GM18505 (cell line): Measurements from ENCODE around the gene MET.
"Not testable (repeated sequence)": the region's sequence is repeated elsewhere in the genome, so short reads cannot be mapped to it uniquely, and the experiment has no call there.

Experiments used
- ATAC-seq: cut with Tn5 transposase; IDR thresholded peaks from one replicate; pipeline ENCODE4 v1.9.1; 2021; ENCODE audit not compliant: unreplicated experiment
- POLR2A ChIP-seq: IDR thresholded peaks from 4 replicates; pipeline ENCODE4 v1.6.1; 2011; ENCODE audit warnings: borderline replicate concordance; ENCODE audit not compliant: insufficient read depth, insufficient read length; ENCODE audit errors: extremely low read depth

The MET gene

DNA sequence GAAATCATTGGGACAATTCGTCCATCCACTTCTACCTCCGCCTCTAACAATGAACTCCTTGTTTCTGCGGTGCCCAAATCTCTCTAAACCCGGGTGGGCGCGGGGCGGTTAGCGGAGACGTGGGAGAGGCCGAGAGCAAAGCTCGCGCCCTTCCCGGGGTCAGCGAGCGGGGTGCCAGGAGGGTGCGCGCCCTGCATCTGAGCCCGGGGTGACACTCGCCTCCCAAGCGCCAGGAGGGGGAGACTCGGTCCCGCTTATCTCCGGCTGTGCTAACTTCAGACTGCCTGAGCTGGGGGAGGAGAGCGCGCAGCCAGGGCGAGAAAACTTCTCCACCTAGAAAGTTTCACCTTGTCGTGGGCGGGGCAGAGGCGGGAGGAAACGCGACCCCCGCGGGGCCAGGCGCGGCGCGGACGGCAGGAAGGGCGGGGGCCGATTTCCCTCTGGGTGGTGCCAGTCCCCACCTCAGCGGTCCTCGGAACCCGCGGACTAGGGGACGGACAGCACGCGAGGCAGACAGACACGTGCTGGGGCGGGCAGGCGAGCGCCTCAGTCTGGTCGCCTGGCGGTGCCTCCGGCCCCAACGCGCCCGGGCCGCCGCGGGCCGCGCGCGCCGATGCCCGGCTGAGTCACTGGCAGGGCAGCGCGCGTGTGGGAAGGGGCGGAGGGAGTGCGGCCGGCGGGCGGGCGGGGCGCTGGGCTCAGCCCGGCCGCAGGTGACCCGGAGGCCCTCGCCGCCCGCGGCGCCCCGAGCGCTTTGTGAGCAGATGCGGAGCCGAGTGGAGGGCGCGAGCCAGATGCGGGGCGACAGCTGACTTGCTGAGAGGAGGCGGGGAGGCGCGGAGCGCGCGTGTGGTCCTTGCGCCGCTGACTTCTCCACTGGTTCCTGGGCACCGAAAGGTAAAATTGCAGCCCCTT is at the start of gene MET:
Gene MET, plus strand, starts transcription at position 516 of the 915 bp plus-strand sequence. CDS start 26,889 bp downstream, outside the sequence.
- TF ChIP-seq POLR2A = no peak
- peak; percentile 92 for ATAC-seq

- TF ChIP-seq POLR2A = no peak
- no peak for ATAC-seq
Measured at GRCh38 chr7:116626886-116627285, 45.1 kb upstream of the MET start.

DNA sequence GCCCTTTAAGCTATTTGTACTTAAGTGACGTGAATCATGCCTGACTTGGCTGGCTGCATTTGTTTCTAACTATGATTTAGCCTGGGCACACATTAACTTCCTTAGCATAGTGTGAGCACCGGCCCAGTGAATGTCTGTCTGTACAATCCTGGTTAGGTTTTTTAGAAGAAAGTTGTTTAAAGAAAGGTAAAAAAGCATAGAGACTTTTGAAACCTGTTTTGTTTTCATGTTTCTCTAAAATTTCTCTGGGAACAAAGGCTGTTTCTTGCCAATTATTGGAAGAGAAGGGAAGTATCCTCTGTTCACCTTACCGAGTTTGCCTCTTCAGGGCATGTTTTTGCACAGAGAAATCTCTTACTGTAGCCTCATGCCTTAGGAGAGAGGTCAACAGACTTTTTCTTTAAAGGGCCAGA is 42.9 kb upstream of the MET start:
- ATAC-seq = no peak
- TF ChIP-seq POLR2A = no peak

- peak; percentile 85 for ATAC-seq
Measured at GRCh38 chr7:116630357-116630756, 41.6 kb upstream of the MET start.

DNA sequence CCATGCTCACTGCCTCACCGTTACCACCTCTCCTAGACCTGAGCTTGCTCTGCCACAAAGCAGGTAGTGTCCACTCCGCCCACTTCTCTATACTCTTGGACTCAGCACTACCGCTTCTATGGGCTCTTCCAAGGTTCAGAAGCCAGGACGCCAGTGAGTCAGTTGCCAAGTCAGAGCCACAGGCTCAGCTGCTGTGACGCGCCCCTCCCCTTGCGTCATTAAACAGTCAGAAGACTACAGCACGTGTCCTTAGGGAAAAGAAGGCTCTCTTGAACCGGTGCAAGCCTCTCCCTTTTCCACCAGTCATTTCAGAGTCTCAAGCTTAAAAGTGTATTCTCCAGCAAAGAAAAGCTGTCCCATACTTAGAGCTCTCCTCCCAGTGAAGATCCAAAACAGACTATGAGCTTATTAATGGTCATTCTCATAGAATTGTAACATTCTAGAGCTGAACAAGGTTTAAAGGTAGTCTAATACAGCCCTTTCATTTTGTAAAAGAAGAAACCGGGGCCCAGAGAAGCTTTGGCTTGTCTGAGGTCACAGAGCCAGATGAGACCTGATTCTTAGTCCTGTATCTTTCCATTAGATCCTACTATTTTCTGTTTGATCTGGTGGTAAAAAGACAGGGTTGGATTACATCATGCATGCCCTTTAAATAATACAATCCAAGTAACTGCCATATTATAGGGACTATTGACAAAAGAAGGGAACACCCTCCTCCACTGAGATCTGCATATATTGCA is 40.9 kb upstream of the MET start:
- no peak for ATAC-seq
- no peak for TF ChIP-seq POLR2A

More at GRCh38 chr7:116630357-116630756, 41.6 kb upstream of the MET start:
- no peak for TF ChIP-seq POLR2A

DNA sequence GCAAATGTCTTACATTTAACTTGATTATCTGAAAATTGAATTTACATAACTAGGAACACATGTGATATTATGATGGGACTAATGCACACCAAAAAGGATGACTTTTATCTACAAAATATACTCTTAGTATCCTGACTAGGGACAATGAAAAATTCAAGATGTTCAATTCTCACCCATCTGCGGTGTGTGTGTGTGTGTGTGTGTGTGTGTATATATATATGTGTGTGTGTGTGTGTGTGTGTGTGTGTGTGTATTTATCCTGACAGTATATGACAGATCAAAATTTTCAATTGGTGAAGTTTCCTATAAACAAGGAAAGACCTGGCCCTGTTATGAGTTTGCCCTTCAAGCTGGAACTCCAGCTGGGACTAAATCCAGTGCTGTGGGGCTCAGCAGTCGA is 40.3 kb upstream of the MET start:
- ATAC-seq = no peak
- no peak for TF ChIP-seq POLR2A

- ATAC-seq = no peak
- no peak for TF ChIP-seq POLR2A
Measured at GRCh38 chr7:116632384-116632783, 39.6 kb upstream of the MET start.

DNA sequence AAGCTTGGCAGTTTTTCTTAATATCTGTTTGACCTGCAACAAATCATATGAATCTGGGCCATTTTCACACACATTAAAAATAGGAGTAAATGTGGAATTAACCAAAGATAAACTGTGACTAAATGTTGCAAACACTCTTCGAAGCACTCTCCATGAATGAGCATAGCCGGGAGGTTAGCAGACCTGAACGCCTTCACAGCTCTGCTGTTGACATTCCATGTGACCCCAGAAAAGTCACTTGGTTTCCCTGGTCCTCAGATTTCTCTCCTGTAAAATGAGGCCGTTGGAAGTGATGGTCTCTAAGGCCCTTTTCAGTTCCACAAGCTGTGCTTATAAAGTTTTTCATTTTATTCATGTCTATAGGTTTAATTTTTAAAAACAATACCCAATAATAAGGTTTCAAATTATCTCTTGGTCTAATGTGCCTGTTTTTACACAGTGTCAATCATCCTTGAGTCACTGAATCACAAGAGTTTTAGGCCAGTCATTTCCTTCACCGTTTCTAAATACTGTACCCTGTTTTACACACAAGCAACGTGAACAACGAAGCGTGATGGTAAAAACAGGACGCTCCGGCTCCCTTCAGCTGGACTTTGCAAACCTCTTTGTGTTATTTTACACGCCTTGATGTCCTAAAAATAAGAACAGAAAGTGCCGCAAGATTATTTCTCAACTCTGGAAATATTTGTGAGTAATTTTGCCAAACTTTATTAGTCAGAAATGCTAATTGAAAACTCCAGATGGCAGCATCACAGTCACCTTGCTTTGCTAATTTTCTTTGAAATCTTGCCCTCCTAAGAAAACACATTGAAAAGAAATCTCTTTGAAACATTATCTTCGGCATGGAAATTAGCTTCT is 38.6 kb upstream of the MET start:
- ATAC-seq = peak; percentile 58
- no peak for TF ChIP-seq POLR2A

DNA sequence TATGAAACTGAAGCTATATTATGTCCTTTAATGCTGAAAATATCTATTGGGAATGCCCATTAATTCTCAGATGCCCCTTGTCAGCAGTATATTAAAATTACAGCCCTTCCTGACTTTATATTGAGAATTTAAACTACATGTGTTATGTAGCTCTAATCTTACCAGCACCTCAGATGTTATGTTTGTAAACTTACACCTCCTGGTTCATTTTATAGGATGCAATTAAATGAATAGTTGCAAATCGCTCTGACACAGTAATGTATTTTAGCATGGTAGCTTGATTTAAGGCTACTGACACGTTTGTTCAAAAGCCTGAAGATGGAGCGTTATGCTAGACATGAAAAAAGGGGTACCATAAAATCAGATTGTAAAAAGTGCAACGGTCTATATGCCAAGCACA is 35.0 kb upstream of the MET start:
- TF ChIP-seq POLR2A = no peak
- ATAC-seq = no peak

DNA sequence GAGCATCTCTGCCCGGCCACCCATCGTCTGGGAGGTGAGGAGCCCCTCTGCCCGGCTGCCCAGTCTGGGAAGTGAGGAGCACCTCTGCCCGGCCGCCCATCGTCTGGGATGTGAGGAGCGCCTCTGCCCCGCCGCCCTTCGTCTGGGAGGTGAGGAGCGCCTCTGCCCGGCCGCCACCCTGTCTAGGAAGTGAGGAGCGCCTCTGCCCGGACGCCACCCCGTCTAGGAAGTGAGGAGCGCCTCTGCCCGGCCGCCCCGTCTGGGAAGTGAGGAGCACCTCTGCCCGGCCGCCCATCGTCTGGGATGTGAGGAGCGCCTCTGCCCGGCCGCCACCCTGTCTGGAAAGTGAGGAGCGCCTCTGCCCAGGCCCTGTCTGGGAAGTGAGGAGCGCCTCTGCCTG is 33.4 kb upstream of the MET start:
- not testable (repeated sequence) for ATAC-seq

GRCh38 chr7:116641551-116642153 is 30.3 kb upstream of the MET start:
- no peak for ATAC-seq
- TF ChIP-seq POLR2A = no peak

GRCh38 chr7:116643148-116643547 is 28.8 kb upstream of the MET start:
- not testable (repeated sequence) for ATAC-seq

GRCh38 chr7:116644628-116645027 is 27.4 kb upstream of the MET start:
- no peak for TF ChIP-seq POLR2A

GRCh38 chr7:116647290-116647689 is 24.7 kb upstream of the MET start:
- TF ChIP-seq POLR2A = no peak
- ATAC-seq = no peak

More at GRCh38 chr7:116644628-116645027, 27.4 kb upstream of the MET start:
- ATAC-seq = no peak
